ENCODE data around the gene CCDC85C. TPM values are rescaled to one million over a fixed set of nuclear protein-coding genes. Genes with fewer than 3 reads are reported as not detected.

CCDC85C gene
- total RNA-seq, 5 donors from 2014 or later (not counting 1 experiment from before 2014, with no cell fraction given), result 6.6 to 12.0 (median 9.1) TPM

DNA sequence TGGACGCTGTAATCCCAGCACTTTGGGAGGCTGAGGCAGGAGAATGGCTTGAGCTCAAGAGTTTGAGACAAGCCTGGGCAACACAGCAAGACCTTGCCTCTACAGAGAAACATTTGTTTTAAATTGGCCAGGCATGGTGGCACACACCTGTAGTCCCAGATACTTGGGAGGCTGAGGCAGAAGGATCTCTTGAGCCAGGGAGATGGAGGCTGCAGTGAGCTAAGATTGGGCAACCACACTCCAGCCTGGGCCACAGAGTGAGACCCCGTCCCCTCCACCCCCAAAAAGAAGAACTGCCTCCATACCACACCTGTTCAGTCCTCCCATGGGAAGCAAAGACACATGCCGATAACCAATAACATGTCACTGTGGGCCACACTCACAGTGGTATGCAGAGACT lies 19.2 kb downstream of the CCDC85C start:
- H3K4me1 Mint-ChIP-seq, result peaks cover 13 to 28% (median 16%) of the 10 kb centered on the region in 3 donors
- 100% methylated on average over 1 of the region's 3 CpGs for WGBS (ENCODE audit: insufficient coverage)
- CTCF ChIA-PET, result no interaction called here
- no peaks in the 10 kb centered on the region for H3K36me3 Mint-ChIP-seq
- no peaks in the 10 kb centered on the region for H3K27me3 Mint-ChIP-seq
- DNase-seq (no peak), ATAC-seq (replicated peaks in 1 of 4) (no peak)
- no peaks in the 10 kb centered on the region for H3K27me3 ChIP-seq (replicated peaks in 1 of 2; ENCODE audit: control insufficient read depth in 2 of 2, extremely low read depth in 1 of 2, insufficient read depth in 2 of 2, low read length in 1 of 2)
- no peaks in the 10 kb centered on the region for H3K9me3 ChIP-seq
- POLR2A ChIA-PET, result no interaction called here
- no peak overlapping the region for H3K4me3 Mint-ChIP-seq
- no peaks in the 10 kb centered on the region for H3K36me3 ChIP-seq (ENCODE audit: control insufficient read depth in 2 of 2, extremely low read depth in 1 of 2, insufficient read depth in 1 of 2, low read length in 1 of 2)
- no peak overlapping the region for H3K27ac ChIP-seq (ENCODE audit: low read length)
- no peak overlapping the region for H3K27ac Mint-ChIP-seq
- H3K4me3 ChIP-seq (ENCODE audit: control insufficient read depth in 1 of 2, extremely low read depth in 1 of 2, low read length in 1 of 2), result no peak overlapping the region
- no peaks in the 10 kb centered on the region for H3K4me1 ChIP-seq (ENCODE audit: control insufficient read depth in 1 of 2, extremely low read depth in 1 of 2, insufficient read depth in 2 of 2, low read length in 2 of 2)
- H3K9me3 Mint-ChIP-seq, result no peaks in the 10 kb centered on the region

DNA sequence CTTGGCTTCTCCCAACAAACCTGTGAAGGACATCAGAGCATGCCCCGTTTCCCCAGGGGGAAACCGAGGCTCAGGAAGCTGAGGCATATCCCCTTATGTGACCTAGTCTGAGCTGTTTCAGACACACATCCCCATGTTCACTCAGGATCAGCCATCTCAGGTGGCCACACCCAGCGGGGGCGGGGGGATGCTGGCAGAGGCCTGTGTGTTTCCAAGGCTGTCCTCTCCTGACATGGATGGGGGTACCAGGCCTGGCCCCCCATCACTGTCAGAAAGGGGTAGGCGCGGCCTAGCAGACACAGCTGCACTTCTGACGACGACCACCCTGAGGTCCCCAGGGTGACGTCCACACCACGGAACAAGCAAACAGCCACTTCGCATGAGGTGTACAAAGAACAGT lies 22.1 kb downstream of the CCDC85C start:
- POLR2A ChIA-PET, result no interaction called here
- Mint-ChIP-seq H3K36me3 (no peaks in the 10 kb centered on the region), H3K27ac (no peak overlapping the region), H3K4me3 (no peak overlapping the region), H3K9me3 (no peaks in the 10 kb centered on the region), H3K27me3 (no peaks in the 10 kb centered on the region), H3K4me1 (peaks cover 3 to 7% (median 5%) of the 10 kb centered on the region in 3 donors)
- H3K4me1 ChIP-seq (ENCODE audit: control insufficient read depth in 1 of 2, extremely low read depth in 1 of 2, insufficient read depth in 2 of 2, low read length in 2 of 2), result no peaks in the 10 kb centered on the region
- ATAC-seq (replicated peaks in 1 of 4), result no peak
- no peak overlapping the region for H3K4me3 ChIP-seq (ENCODE audit: control insufficient read depth in 1 of 2, extremely low read depth in 1 of 2, low read length in 1 of 2)
- no peaks in the 10 kb centered on the region for H3K36me3 ChIP-seq (ENCODE audit: control insufficient read depth in 2 of 2, extremely low read depth in 1 of 2, insufficient read depth in 1 of 2, low read length in 1 of 2)
- DNase-seq, result no peak
- no peaks in the 10 kb centered on the region for H3K27me3 ChIP-seq (replicated peaks in 1 of 2; ENCODE audit: control insufficient read depth in 2 of 2, extremely low read depth in 1 of 2, insufficient read depth in 2 of 2, low read length in 1 of 2)
- CTCF ChIA-PET, result no interaction called here
- 96% methylated on average over 9 of the region's 11 CpGs for WGBS (ENCODE audit: insufficient coverage)
- H3K9me3 ChIP-seq, result no peaks in the 10 kb centered on the region
- no peak overlapping the region for H3K27ac ChIP-seq (ENCODE audit: low read length)

DNA sequence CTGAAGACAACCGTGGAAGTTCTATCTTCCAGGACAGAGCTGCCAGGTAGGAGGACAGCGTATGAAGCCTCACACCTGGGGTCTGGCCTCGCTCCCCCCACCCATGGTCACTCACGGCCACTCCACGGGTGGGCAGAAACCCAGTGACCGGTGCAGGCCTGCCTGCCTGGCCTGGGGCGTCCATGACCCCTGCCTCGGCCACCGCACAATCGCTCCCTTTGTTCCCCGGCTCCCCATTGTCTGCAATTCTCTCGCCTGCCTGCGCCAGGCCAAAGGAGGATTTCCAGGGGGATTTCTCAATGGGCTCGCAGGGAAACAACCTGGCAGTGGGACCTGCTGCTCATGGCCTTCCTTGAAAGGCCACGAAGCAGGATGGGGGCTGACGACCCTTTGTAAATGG lies 22.6 kb downstream of the CCDC85C start:
- Histone ChIP-seq H3K27me3 (replicated peaks in 1 of 2; ENCODE audit: control insufficient read depth in 2 of 2, extremely low read depth in 1 of 2, insufficient read depth in 2 of 2, low read length in 1 of 2) (no peaks in the 10 kb centered on the region), H3K36me3 (ENCODE audit: control insufficient read depth in 2 of 2, extremely low read depth in 1 of 2, insufficient read depth in 1 of 2, low read length in 1 of 2) (no peaks in the 10 kb centered on the region), H3K4me1 (ENCODE audit: control insufficient read depth in 1 of 2, extremely low read depth in 1 of 2, insufficient read depth in 2 of 2, low read length in 2 of 2) (no peaks in the 10 kb centered on the region), H3K4me3 (ENCODE audit: control insufficient read depth in 1 of 2, extremely low read depth in 1 of 2, low read length in 1 of 2) (no peak overlapping the region), H3K9me3 (no peaks in the 10 kb centered on the region), H3K27ac (ENCODE audit: low read length) (no peak overlapping the region)
- WGBS (ENCODE audit: insufficient coverage), result 90% methylated on average over 16 of the region's 16 CpGs
- DNase-seq (no peak), ATAC-seq (replicated peaks in 1 of 4) (no peak)
- ChIA-PET POLR2A (no interaction called here), CTCF (no interaction called here)
- no peaks in the 10 kb centered on the region for H3K36me3 Mint-ChIP-seq
- peaks cover 3 to 7% (median 3%) of the 10 kb centered on the region in 3 donors for H3K4me1 Mint-ChIP-seq
- no peak overlapping the region for H3K4me3 Mint-ChIP-seq
- H3K27me3 Mint-ChIP-seq, result no peaks in the 10 kb centered on the region
- H3K9me3 Mint-ChIP-seq, result no peaks in the 10 kb centered on the region
- H3K27ac Mint-ChIP-seq, result no peak overlapping the region

DNA sequence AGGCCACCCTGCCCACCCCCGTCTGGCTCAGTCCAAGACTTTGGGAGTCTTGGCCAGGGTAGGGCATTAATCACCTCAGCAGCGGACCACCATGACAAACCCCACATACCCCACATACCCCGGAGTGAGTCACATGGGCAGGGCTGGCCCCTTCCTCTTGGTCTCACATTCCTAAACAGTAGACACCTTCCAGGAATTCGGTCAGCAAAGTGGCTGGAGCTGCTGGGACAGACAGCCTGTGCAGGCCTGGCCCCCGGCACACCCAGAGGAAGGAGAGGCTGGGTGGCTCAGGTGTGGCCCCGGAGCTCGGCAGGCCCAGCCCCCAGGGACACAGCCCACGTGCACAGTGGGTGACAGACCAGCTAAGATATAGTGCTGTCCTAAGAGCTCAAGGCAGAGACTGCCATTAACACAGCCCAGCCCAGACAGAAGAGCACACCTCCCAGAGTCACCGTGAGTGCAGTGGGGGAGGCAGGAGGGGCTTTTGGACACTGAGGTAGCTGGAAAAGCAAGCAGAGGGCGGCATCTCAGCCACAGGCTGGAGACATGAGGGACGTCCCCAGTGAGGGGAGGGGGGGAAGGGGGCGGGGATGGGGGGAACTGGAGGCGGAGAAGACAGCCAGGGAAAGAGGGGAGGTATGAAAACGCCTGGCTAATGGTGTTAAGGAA lies 24.0 kb downstream of the CCDC85C start:
- ATAC-seq (replicated peaks in 1 of 4), result no peak
- no peaks in the 10 kb centered on the region for H3K4me1 ChIP-seq (ENCODE audit: control insufficient read depth in 1 of 2, extremely low read depth in 1 of 2, insufficient read depth in 2 of 2, low read length in 2 of 2)
- H3K9me3 ChIP-seq, result no peaks in the 10 kb centered on the region
- Mint-ChIP-seq H3K27ac (no peak overlapping the region), H3K9me3 (no peaks in the 10 kb centered on the region), H3K4me3 (no peak overlapping the region), H3K27me3 (no peaks in the 10 kb centered on the region), H3K4me1 (peaks cover 0 to 5% (median 2%) of the 10 kb centered on the region in 3 donors), H3K36me3 (no peaks in the 10 kb centered on the region)
- DNase-seq, result no peak
- 87% methylated on average over 3 of the region's 14 CpGs for WGBS (ENCODE audit: insufficient coverage)
- CTCF ChIA-PET, result no interaction called here
- POLR2A ChIA-PET, result no interaction called here
- no peak overlapping the region for H3K27ac ChIP-seq (ENCODE audit: low read length)
- H3K4me3 ChIP-seq (ENCODE audit: control insufficient read depth in 1 of 2, extremely low read depth in 1 of 2, low read length in 1 of 2), result no peak overlapping the region
- no peaks in the 10 kb centered on the region for H3K27me3 ChIP-seq (replicated peaks in 1 of 2; ENCODE audit: control insufficient read depth in 2 of 2, extremely low read depth in 1 of 2, insufficient read depth in 2 of 2, low read length in 1 of 2)
- H3K36me3 ChIP-seq (ENCODE audit: control insufficient read depth in 2 of 2, extremely low read depth in 1 of 2, insufficient read depth in 1 of 2, low read length in 1 of 2), result no peaks in the 10 kb centered on the region

DNA sequence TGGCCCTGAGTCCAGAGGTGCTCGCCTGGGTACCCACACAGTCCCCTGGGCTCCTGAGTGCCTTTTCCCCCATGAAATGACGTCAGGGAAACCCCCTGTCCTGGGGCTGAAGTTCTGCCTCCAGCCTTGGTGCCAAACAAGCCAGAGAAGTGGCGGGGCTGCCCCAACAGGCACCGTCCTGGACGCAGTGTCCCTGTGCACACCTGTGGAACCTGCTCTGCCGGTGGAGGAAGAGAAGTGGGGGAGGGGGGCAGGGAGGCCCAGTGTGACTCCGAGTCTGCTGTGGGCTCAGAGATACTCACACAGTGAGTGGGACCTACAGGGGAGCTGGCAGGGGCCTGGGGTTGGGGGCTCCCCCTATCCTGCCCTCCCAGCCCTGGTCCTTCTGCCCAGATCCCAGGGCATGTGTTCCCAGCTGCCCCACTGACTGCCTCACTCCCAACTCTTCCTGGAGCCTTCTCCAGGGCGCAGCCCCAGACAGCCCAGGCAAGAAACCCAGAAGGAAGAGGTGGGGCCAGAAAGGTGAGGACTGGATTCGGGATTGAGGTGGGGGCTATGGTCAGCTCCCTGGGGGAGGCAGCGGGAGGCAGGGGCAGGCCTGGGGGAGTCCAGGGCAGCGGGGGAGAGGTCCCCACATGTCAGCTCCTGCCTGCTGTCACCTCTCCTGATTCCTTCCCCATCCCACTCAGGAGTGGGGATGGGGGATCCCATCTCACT lies 24.7 kb downstream of the CCDC85C start:
- POLR2A ChIA-PET, result no interaction called here
- WGBS (ENCODE audit: insufficient coverage), result 54% methylated on average over 2 of the region's 11 CpGs

DNA sequence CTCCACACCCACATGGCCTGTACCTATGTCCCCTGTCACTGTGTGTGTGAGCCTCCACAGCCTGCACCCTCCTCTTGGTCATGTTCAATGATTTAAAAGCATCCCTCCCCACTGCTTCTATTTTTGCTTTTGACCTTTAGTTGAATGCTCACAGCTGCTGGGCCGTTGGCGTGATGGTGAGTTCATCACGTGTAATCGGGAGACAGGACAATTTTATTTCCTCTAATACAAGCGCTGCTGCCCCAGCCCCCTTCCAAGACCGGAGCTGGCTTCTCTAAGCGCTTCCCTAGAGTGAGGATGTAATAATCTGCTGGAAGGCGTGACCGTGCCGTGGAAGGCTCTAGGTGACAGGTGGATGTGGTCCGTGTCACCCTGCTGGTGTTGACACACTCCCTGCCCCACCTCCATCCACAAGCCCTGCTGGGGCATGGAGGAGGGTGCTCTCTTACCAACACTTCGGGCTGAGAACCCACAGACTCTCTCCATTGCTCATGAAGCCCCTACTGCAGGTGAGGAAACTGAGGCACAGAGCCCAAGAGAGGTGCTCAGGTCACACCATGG lies 25.4 kb downstream of the CCDC85C start:
- DNase-seq, result no peak
- H3K36me3 ChIP-seq (ENCODE audit: control insufficient read depth in 2 of 2, extremely low read depth in 1 of 2, insufficient read depth in 1 of 2, low read length in 1 of 2), result no peaks in the 10 kb centered on the region
- ChIA-PET CTCF (no interaction called here), POLR2A (no interaction called here)
- H3K4me3 ChIP-seq (ENCODE audit: control insufficient read depth in 1 of 2, extremely low read depth in 1 of 2, low read length in 1 of 2), result no peak overlapping the region
- Mint-ChIP-seq H3K27ac (no peak overlapping the region), H3K9me3 (no peaks in the 10 kb centered on the region), H3K4me1 (peaks cover 0 to 5% (median 4%) of the 10 kb centered on the region in 3 donors), H3K36me3 (no peaks in the 10 kb centered on the region), H3K4me3 (no peak overlapping the region), H3K27me3 (no peaks in the 10 kb centered on the region)
- no peak for ATAC-seq (replicated peaks in 1 of 4)
- H3K27ac ChIP-seq (ENCODE audit: low read length), result no peak overlapping the region
- 81% methylated on average over 3 of the region's 12 CpGs for WGBS (ENCODE audit: insufficient coverage)
- no peaks in the 10 kb centered on the region for H3K9me3 ChIP-seq
- H3K27me3 ChIP-seq (replicated peaks in 1 of 2; ENCODE audit: control insufficient read depth in 2 of 2, extremely low read depth in 1 of 2, insufficient read depth in 2 of 2, low read length in 1 of 2), result no peaks in the 10 kb centered on the region
- no peaks in the 10 kb centered on the region for H3K4me1 ChIP-seq (ENCODE audit: control insufficient read depth in 1 of 2, extremely low read depth in 1 of 2, insufficient read depth in 2 of 2, low read length in 2 of 2)

More for the DNA sequence above, 24.7 kb downstream of the CCDC85C start:
- Histone ChIP-seq H3K27ac (ENCODE audit: low read length) (no peak overlapping the region), H3K9me3 (no peaks in the 10 kb centered on the region), H3K36me3 (ENCODE audit: control insufficient read depth in 2 of 2, extremely low read depth in 1 of 2, insufficient read depth in 1 of 2, low read length in 1 of 2) (no peaks in the 10 kb centered on the region), H3K4me1 (ENCODE audit: control insufficient read depth in 1 of 2, extremely low read depth in 1 of 2, insufficient read depth in 2 of 2, low read length in 2 of 2) (no peaks in the 10 kb centered on the region), H3K4me3 (ENCODE audit: control insufficient read depth in 1 of 2, extremely low read depth in 1 of 2, low read length in 1 of 2) (no peak overlapping the region), H3K27me3 (replicated peaks in 1 of 2; ENCODE audit: control insufficient read depth in 2 of 2, extremely low read depth in 1 of 2, insufficient read depth in 2 of 2, low read length in 1 of 2) (no peaks in the 10 kb centered on the region)
- H3K4me1 Mint-ChIP-seq, result peaks cover 0 to 5% (median 2%) of the 10 kb centered on the region in 3 donors
- H3K36me3 Mint-ChIP-seq, result no peaks in the 10 kb centered on the region
- ATAC-seq (replicated peaks in 1 of 4) (no peak), DNase-seq (no peak)
- no peaks in the 10 kb centered on the region for H3K27me3 Mint-ChIP-seq
- no peak overlapping the region for H3K27ac Mint-ChIP-seq
- H3K4me3 Mint-ChIP-seq, result no peak overlapping the region
- H3K9me3 Mint-ChIP-seq, result no peaks in the 10 kb centered on the region
- CTCF ChIA-PET, result no interaction called here
